Astrocyte of the hippocampus (primary cell): ENCODE results near the gene ZNF837.

Experiments used
- DNase-seq: peaks from one replicate; pipeline ENCODE4 v3.0.0; 2011; ENCODE audit warnings: low read depth, low spot score

The ZNF837 gene

DNA sequence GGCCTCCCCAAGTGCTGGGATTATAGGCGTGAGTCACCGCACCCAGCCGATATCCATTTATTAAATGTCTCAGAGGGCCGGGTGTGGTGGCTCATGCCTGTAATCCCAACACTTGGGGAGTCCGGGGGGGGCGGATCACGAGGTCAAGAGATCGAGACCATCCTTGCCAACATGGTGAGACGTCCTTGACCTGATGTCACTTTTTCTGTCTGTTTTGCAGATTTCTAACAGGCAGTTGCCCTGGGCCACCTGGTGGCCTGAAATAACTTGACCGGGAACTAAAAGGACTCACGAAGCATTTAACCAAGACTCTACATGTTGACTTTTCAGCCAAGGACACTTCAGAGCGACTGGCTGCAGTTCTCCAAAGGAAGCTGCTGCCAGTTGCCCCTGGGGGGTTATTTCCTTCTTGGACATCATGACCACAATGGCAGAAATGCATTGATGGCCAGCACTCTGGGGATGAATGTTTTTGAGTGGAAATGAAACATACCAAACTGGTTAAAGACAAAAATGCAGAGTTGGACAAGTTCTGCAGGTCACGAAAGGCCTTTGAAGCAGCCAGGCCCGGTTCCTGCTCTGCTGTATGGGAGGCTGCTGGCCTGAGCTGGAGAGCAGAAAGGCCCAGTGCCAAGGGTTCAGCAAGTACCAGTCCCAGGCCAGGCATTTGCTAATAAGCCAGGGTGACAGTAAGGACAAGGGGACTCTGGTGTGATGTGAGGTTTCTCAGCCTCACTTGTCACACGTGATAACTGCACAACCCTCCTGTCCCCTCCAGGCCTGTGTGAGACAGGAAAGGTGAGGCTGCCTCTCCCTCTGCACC is 8.3 kb downstream of the ZNF837 start:
- DNase-seq = no peak

DNA sequence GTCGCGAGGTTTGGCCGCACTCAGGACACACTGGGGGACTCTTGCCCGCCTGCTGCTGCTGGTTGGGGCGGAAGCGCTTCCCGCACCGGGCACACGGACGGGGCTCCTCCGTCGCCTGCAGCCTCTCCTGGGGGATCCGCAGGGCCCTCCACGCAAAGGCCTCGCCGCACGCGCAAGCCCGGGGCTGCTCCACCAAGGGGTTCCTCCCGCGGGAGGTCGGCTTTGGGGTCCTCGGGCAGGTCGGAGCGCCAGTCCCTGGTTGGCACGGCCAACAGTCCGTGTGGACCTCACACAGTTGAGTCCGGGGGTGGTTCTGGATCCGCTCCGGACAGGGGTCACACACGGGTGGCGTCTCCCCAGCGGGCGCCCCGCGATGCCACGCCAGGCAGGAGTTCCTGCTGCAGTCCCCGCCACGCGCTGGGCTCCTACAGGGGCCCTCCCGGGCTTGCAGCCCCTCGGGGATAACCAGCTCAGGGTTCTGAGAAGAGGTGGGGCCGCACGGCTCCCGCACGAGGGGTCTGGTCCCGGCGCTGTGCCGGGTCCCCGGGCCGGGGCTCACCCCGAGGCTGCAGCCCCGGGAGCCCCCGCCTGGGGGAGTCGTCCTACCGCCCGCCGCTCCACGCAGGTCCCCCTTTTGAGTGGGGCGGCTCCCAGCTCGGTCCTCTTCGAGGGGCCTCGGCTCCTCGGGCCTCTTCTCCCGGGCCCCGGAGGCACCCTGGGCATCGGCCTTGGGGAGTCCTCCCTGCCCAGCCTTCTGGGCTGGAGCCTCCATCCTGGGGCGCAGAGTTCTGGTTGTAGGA is 12.1 kb downstream of the ZNF837 start:
- DNase-seq = no peak

DNA sequence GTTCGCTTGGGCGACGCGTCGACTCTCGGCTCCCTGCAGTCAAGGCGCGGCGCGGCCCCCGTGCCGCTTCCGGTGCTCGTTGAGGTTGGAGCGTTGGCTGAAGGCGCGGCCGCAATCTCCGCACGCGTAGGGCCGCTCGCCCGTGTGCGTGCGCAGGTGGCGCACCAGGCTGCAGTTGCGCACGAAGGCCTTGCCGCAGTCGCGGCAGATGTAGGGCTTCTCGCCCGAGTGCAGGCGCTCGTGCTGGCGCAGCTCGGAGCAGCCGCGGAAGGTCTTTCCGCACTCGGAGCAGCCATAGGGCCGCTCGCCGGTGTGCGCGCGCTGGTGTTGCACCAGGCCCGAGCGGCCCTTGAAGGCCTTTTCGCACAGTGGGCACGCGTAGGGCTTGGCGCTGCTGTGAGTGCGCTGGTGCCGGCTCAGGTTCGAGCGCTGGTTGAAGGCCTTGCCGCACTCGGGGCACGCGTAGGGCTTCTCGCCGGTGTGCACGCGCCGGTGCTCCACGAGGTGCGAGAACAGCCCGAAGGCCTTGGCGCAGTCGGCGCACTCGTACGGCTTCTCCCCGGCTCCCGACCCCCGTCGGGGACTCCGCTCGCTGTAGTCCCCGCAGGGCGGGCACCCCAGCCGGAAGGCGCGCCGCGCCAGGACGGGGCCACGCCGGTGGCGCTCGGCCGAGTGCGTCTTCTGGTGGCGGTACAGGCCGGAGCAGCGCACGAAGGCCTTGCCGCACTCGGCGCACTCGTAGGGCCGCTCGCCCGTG is 13.0 kb downstream of the ZNF837 start:
- DNase-seq = no peak

DNA sequence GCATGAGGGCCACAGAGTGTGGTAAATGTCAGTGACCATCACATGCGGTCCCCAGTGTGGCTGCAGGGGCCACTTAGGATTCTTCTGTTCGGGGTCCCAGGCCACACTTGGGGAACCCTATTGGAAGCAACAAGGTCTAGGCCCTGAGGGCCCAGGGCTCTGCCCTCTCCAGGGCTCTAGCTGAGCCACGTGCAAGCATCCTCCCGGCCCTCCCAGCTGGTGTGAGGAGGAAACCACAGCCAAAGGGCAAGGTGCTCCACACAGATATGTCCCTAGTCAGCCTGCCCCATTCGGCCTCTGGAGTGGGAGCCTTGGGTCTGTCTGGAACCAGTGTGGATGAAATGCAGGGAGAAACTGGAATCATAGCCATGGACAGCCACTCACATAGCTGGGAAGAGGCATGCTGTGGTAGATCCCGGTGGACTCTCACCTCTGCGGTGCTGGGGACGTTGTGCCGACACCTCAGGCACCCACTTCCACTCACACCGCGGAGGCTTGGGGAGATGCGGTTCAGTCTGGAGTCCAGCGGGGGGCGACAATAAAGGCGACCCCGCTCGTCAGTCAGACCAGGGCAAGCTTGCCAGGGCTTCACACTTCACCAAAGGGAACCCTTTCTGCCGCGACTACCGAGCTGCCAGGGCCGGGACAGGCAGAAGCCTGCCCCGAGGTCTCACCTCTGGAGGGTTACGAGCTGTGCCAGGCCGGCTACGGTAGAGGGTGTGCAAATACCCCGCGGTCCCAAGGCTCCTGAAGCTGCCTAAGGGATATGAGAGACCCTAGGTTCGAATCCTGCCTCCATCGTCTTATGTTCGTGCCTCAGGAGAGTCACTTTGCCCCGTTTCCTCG is 14.0 kb downstream of the ZNF837 start:
- no peak for DNase-seq

DNA sequence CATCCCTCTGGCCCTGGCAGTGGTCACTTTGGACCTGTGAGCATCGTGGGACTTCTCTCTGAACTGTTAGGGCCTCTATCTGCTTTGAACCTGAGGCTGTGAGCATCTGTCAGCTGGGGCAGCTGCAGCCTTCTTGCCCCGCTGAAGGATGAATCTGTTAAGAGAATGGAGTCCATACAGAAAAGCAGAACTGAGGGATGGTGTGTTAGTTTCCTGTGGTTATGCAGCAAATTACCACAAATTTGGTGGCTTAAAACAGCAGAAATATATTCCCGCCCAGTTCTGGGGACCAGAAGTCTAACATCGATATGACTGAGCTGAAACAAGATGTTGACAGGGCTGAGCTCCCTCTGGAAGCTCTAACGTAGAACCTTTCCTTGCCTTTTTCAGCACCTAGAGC is 16.7 kb downstream of the ZNF837 start:
- no peak for DNase-seq

DNA sequence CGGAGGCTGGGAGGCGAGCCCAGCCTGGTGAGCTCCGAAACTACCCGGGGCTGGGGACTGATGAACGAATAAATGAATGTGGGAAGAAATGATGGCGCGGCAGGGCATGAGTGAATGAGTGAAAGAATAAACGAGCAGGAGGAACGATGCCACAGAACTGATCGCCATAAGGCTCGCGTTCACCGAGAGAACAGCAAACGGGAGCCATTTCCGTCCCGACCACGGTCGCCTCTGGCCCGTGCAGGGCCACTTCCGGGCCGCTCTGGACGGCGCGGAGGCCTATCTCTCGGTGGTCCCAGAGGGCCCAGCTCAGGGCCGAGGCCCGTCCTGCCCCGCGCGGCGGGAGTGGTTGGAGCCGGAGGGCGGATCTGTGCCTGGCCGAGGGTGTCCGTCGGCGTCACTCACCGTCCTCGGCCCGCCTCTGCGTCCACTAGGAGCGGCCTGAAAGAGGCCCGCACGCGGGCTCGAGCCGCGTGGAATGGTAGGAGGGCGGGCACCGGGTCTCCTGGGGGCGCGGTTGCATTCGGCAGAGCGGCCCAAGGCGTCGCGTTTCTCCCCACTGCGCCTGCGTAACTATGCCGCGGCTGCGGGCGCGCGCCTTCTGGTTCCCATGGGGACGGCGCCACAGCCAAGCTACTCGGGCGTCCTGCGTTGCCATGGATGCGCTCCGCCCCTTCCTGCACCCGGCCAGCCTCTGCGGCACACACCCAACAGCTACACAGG is 18.4 kb downstream of the ZNF837 start, which contains the start of gene ZNF497:
TSS of gene ZNF497 (minus strand) at position 480 of the 723 bp plus-strand sequence. CDS start 5,116 bp downstream, outside the sequence.
- peak; percentile 99 for DNase-seq

DNA sequence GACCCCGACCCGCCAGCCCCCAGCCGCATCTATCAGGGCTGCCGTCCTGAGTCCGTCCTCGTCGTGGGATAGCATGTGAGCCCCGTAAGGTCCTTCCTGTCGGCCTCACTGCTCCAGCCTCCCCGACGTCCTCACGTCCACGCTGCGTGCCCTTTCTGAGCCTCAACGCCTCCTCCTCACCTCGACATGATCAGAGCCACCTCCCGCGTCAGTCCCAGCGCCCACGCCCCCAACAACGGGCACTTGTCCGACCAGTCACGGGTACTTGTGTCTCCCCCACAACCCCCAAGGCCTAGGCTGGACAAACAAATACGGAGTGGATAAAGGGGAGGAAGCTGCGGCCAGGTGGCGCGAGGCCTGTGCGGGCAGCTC is 18.9 kb downstream of the ZNF837 start:
- no peak for DNase-seq

DNA sequence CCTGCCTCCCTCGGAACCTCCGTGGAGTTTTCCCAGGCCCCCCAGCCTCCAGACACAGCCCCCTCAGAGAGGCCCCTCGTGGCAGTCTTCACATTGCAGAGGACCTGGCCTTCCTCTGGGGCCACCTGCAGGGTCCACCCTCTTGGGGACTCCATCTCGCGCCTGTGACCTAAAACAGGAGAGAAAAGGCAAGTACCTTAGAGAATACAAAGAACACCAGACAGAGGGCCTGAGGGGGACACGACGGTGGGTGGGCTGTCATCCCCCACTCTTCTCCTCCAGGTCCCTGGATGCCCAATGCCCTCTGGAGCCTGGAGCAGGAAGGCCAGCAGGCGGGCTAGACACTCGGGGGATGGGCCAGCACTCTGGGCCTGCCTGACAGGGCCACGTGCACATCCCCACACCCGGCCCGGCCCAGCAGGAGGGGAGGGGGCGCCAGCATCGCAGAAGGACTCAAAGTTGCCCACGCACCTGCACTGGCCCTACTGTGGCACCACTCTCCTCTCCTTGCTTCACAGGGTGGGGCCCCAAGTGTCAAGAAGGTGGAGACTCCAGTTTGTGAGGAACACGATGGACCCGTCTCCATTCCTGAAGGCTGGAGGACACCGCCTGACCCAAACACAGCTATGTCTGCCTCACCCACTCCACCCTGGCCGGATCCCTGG is 23.2 kb downstream of the ZNF837 start:
- DNase-seq = no peak

DNA sequence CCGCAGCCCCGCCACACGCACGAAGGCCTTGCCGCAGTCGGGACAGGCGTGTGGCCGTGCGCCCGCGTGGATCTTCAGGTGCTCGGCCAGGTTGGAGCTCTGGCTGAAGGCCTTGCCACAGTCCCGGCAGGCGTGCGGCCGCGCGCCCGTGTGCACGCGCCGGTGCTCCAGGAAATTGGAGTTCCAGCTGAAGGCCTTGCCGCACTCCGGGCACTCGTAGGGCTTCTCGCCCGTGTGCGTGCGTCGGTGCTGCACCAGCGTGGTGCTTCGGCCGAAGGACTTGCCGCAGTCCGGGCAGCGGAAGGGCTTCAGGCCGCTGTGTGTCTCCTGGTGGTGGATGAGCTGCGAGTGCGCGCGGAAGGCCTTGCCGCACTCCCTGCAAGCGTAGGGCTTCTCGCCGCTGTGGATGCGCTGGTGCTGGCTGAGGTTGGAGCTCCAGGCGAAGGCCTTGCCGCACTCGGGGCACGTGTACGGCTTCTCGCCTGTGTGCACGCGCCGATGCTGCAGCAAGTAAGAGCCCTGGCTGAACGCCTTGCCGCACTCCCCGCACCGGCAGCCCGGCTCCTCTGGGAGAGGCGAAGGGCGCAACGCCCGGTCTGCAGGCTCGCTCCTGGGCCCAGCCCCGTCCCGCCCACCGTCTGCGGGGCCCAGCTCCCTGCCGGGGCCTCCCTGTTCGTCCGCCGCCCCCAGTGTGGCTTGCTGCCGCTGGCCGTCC is 23.9 kb downstream of the ZNF837 start:
- DNase-seq = peak; percentile 12

DNA sequence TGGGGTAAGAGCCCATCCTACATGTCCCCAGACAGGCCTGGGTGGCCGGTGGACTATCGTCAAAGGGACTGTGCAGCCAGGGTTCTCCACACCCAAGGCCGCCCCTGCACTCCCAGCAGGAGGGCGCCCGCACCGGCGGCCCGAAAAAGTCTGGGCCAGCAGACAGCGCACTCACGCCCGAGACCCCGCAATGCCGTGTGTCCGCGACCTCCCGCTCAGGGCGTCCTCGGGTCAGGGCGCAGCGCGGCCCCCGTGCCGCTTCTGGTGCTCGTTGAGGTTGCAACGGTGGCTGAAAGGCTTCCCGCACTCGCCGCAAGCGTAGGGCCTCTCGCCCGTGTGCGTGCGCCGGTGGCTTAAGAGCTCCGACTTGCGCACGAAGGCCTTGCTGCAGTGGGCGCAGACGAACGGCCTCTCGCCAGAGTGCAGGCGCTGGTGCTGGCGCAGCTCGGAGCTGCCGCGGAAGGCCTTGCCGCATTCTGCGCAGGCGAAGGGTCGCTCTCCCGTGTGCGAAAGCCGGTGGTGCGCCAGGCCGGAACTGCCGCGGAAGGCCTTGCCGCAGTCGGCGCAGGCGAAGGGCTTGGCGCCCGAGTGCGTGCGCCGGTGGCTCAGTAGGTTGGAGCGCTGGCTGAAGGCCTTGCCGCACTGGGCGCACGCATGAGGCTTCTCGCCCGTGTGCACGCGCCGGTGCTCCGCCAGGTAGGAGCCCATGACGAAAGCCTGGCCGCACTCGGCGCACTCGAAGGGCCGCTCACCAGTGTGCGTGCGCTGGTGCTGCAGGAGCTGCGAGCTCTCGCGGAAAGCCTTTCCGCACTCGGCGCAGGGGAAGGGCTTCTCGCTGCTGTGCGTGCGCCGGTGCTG is 24.7 kb downstream of the ZNF837 start:
- peak; percentile 44 for DNase-seq

DNA sequence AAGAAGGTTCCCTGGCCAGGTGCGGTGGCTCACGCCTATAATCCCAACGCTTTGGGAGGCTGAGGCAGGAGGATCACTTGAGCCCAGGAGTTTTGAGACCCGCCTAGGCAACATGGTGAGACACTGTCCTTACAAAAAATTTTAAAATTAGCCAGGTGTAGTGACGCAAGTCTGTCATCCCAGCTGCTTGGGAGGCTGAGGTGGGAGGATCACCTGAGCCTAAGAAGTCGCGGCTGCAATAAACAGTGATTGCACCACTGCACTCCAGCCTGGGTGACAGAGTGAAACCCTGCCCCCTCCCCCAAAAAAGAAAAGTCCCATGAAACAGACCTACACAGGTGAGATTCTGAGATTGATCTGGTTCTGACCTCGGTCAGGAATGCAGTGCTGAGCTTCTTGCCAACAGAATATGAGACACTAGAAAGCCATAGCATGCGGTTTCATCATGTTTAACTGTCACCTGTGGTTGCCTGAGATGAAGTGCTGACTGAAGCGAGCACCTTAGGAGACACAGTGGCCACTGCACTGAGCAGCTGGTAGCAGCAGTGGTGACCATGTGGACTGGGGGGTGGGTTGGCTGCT is 25.5 kb downstream of the ZNF837 start:
- DNase-seq = no peak

DNA sequence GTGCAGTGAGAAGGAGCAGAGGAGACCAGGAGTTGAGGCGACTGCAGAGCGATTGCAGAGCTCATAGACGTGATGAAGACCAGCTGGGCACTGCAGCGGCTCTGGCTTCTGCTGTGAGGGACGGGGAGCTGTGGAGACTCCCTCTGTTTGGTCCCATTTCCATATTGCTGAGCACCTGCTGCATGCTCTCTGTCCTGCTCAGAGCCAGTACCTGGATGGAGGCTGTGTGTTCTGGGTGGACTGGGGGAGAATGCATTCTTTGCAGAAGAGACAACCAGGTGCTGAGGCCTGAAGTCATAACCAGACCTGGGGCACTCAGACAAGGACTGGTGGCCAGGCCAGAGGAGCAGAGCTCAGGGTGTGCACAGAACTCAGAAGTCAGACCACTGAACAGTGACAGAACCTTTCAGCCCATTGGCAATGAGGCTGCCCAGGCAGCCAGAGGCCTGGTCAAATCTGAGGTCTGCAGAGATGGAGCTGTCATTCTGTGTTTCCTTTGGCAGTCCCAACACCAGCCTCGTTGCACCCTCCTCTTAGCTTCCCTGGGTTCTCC is 26.3 kb downstream of the ZNF837 start:
- DNase-seq = no peak

DNA sequence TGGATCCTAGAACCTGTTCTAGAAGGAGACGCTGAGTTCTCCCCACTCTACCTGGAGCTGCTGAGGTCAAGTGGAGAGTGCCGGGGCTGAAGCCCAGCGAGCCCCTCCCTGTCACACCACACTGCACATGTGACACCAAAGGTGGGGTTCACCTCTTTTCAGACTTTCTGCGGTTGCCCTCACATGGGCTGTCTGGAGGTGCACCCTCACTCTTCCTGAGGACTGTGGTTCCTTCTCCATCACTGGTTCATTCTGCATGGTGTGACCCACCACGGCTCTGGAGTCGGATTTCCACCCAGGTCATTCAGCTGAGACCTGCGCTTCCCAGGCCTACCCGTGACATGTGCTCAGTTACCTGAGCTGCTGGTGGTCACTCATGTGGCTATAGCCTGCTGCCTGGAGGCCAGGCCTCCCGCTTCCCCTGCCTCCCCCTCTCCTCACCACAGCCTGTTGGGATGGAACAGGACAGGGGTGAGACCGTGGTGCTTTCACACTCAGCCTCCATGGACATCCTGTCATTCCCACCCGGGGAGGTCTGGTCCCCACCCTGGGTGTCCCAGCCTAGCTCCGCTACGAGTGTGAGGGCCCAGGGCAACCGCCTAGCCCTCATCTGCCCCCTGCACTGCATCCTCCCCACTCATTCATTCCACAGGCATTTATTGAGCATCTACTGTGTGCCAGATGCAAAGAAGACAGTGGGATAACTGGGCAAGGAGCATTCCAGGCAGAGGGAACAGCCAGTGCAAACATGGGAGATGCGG is 26.9 kb downstream of the ZNF837 start:
- DNase-seq = no peak

DNA sequence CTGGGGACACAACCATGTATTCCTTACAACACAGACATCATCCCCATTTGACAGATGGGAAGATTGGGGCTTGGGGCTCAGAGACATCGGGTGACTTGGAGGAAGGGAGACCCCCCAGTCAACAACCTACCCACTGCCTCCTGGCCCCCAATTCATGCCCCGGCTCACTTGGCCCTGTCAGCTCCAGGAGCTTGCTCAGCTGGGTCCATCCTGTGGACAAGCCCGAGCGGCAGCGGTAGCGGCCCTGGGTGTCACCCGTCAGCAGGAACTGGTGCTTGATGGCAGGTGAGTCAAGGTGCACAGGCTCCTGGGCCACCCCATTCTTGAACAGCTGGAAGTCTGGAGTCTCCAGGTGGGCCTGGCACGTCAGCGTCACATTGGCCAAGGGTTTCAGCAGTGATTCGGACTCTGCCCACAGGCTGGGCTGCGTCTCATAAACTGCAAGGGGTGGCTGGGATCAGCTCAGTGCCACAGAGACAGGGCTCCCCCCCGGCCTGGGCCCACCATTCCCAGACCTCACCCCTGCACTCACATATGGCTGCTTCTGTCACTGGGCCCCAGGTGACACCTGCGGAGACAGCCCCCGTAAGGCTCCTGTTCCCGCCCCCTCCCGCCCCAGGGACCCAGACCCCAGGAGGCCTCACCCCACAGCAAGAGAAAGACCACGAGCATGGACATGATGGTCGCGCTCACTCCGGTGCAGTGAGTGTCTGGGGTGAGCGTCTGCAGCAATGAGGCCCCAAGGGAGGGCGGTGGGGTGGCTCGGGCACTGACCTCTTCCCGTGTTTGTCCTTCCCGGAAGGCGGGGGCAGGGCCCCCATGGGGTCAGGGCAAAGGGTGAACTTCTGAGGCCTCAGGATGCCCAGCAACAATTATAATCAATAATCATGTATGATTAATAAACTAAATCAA is 27.8 kb downstream of the ZNF837 start, which contains the start of gene A1BG:
TSS of gene A1BG (minus strand) at position 733 of the 912 bp plus-strand sequence. CDS start at position 678, 55 bp downstream.
- DNase-seq = no peak

DNA sequence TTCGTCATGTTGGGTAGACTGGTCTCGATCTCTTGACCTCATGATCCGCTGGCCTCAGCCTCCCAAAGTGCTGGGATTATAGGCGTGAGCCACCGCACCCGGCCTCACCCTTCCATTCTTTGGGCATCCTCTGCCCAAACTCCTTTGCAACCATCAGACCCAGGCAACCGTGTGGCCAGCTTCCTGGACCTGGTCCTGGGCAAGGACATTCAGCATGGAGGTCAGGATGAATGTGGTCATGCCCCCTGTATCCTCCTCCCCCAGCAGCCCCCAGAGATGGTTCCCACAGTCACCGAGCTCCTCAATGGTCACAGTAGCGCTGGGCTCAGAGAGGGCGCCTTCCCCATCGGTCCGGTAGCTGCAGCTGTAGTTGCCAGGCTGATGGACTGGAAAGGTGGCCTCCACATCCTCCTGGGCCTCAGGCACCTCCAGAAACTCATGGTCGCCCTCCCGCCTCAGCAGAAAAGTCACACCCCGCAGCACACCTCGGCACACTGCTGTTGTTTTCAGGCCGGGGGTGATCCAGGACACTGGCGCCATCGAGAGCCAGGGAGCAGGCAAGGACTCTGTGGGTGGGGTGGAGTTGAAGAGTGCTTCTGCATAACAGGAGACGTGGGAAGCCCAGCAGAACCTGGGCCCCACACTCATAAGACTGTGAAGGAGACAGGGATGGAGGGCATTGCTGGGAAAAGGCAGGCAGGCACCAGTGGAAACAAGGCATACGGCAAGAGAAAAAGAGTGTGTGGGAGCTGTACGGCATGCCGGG is 28.7 kb downstream of the ZNF837 start:
- no peak for DNase-seq
